DMS153 treated with DMSO at 0.1 percent for 48 hours (cell line): ENCODE measurements around the gene TANGO6.
A peak's percentile ranks its signal among the peaks of the same experiment; 100 is the strongest.
"Not testable (repeated sequence)": the region's sequence is repeated elsewhere in the genome, so short reads cannot be mapped to it uniquely, and the experiment has no call there.

Source experiments
- DNase-seq: peaks from one replicate; lab custom pipeline; 2025; ENCODE audit not compliant: unreplicated experiment; lab: John Stamatoyannopoulos, UW

The TANGO6 gene

DNA sequence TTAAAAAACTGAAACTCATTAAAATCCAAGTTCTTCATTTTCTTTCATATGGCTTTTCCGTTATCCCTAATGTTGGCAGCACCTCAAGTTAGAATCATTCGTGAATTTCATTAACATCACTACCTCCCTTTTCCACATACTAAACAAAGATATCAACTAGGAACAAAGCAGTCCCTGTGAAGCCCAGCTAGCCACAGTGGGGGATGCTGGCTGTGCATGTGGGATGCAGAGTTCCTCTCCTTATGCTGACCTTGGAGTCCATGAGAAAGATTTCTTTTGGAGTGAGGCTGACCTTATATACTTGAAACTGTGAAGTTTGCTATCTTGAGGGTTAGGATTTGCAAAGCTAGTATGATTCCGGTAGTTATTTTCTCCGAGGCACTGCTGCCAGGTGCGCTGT is 117.6 kb downstream of the TANGO6 start:
- DNase-seq = no peak

DNA sequence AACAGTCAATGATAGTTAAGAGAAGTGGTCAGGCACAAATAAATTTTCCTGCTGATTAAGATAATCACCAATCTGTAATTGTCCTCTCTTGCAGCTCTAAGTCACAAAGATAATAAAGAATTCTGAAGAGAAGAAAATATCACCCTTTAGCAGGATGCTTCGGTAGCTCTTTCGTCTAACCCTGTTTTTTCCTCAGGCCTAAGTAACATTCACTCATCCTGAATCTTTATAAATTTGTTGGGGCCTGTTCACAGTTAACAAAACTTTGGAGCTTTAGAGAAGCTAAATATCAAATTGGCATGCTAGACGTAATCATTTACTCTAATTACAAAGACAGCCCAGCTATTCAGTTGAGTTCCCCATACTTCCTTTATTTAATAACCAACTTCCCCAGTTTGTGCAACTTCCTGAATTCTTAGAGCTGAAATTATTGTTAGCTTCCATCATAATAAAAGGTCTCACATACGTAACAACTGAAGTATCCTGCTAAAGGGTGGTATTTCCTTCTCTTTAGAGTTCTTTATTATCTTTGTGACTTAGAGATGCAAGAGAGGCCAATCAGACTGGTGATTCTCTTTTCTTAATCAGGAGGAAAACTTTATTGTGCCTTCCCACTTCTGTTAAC is 118.6 kb downstream of the TANGO6 start:
- no peak for DNase-seq

DNA sequence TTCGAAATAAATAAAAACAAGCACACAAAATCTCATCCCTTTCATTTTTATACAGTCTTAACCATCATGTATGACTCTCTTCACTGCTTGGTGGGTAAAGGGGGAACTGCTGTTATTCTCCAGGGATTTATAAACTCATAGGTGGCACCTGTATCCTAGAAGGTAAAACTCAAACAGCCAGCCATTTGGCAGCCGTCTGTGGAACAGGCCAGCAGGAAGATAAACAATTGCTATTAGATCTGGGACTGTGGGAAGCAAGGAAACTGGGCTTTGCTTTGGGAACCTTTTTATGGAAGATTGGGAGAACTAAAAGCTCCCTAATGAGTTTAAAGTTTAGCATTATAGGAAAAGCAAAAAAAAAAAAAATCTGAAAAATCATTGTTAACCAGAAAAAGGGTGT is 126.0 kb downstream of the TANGO6 start:
- no peak for DNase-seq

DNA sequence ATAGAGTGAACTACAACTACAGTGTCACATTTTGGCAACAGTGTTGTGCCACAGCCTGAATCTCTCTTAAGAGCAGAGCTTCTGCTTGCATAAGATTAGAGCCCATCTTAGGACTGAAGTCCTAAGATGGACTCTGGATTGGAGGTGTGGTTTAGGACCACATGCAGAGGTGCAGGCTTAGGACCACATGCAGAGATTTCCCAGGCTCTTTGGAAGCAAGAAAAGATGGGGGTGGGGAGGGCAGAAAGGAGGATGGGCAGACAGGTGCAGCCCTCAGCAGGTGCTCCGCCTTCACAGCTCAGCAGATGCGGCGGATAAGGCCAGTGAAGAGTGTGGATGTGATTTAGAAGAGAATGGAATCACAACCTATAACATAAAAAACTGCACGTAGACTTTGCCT is 128.7 kb downstream of the TANGO6 start:
- DNase-seq = no peak

DNA sequence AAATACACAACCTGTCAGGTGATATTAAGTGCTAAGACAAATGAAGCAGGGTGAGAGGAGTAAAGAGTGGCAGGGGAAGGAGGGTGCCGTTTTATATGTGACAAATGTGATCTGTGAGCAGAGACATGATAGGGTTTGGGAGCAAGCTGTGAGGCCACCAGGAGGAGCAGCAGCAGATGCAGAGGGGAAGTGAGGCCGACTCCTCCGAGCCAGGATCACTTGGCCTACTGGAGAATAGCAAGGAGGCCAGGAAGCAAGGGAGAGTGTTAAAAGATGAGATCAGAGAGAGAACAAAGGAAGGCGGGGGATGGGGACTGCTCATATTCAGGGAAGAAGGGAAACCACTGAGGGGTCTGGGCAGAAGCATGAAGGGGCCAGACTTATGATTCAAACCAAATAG is 129.4 kb downstream of the TANGO6 start:
- peak; percentile 15 for DNase-seq

DNA sequence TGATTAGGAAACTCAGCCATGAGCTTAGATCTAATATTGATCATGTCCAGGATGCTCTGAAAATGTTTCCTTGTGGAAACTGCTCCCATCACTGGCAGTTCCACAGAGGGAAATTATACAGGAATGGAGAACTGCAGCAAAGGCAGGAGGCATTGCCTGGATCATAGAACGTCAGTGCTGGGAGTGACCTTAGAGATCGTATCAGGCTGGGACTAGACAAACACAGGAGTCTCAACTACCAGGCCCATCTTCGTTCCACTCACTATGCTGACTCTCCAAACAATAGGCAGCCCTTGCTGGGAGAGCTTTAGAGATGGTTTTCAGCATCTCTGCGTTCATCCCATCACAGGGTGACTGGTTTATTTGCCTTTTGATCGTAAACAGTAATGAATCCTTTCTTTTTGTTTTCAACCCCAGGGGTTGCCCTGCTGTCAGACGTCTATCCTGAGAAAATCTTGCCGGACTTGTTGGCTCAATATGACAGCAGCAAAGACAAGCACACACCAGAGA is 130.3 kb downstream of the TANGO6 start:
- no peak for DNase-seq

DNA sequence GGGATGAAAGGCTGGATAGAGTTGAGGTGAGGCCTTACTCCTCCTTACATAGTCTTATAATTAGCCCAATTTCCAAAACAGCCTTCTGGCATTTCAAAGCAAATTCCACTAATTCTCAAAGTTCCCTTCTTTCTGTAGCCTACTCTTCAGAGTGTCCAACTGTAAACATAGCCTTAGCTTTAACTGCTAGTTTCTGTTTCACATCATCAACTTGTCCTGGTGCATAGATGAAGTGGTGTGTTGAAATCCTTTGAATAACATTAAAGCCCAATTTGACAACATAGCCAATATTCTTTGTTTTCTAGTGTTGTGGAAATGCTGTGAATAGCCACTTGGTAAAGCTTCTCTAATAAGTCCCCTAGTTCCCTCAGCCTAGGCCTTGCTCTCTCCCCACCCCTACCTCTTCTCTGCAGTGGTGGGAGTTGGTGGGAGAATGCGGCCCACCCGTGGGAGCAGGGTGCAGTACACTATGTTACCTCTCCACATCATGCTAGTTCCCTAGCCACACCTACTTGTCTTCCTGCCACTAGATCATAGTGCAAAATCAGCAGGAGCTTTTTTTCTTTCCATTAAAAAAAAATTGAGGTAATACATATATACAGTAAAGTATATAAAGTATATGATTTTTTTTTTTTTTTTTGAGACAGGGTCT is 135.1 kb downstream of the TANGO6 start:
- DNase-seq = no peak

DNA sequence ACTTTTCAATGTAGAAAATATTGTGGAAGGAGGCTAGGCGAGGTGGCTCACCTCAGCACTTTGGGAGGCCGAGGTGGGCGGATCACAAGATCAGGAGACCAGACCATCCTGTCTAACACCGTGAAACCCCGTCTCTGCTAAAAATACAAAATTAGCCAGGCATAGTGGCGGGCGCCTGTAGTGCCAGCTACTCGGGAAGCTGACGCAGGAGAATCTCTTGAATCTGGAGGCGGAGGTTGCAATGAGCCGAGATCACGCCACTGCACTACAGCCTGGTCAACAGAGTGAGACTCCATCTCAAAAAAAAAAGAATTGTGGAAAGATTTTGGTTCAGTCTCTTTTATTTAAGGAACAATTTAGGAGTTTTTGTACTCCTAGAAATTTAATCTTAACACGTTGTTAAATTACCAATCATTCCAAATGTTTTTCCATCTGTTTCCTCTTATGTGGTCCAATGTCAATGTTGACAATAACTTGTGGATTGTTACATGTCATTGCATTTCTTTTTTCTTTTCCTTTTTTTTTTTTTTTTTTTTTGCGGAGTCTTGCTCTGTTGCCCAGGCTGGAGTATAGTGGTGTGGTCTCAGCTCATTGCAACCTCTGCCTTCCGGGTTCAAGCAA is 137.5 kb downstream of the TANGO6 start:
- no peak for DNase-seq

DNA sequence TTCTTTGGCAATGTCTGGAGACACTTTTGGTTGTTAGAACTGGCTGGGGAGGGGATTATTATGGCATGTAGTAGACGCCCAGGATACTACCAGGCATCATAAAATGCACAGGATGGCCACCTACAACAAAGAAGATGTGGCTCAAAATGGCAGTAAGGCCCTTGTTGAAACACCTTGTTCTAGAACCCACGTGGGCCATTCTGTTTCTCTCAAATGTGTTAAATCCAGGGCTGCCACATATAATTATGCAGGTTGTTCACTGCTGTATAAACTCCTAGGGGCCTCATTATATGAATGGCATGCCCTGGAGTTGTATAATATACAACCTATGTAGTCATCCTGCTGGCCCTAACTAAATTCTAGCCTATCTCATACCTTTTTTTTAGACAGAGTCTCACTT is 138.6 kb downstream of the TANGO6 start:
- no peak for DNase-seq

DNA sequence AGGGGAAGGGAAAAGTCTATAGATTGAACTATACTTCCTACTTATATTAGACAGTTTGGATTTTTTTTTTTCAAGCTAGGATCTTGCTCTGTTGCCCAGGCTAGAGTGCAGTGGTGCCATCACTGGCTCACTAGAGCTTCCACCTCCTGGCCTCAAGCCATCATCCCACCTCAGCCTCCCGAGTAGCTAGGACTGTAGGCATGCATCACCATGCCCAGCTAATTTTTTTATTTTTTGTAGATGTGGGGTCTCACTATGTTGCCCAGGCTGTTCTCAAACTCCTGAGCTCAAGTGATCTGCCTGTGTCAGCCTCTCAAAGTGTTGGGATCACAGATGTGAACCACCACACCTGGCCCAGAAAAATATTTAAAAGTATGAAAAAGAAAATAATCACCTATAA is 141.1 kb downstream of the TANGO6 start:
- DNase-seq = no peak

DNA sequence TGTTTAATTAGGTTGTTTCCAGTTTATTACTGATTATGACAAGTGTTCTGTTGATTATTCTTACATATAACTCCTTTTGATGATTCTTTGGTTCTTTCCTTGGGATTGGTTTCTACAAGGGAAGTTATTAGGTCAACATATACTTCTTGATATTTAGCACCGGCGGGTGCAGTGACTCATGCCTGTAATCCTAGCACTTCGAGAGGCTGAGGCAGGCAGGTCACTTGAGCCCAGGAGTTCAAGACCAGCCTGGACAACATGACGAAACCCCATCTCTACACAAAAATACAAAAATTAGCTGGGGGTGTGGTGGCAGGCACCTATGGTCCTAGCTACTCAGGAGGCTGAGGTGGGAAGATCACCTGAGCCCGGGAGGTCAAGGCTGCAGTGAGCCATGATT is 141.9 kb downstream of the TANGO6 start:
- no peak for DNase-seq

DNA sequence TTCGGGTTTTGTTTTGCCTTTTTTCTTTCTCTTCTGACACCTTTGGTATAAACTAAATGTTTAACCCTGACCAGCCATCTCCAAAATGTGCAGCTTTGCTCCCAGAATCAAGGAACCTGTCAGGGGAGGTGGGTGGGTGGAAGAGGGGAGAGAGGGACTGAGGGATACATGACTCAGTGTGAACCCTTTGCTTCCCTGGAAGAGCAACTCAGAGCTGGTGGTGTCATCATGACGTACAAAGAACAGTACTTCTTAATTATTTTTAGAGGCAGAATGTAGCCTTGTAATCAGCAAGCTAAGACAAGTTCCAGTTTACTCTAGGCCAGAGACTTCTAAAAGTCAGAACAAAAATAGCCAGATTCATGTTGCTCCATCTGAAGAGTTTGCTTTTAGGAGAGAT is 142.5 kb downstream of the TANGO6 start:
- DNase-seq = no peak

DNA sequence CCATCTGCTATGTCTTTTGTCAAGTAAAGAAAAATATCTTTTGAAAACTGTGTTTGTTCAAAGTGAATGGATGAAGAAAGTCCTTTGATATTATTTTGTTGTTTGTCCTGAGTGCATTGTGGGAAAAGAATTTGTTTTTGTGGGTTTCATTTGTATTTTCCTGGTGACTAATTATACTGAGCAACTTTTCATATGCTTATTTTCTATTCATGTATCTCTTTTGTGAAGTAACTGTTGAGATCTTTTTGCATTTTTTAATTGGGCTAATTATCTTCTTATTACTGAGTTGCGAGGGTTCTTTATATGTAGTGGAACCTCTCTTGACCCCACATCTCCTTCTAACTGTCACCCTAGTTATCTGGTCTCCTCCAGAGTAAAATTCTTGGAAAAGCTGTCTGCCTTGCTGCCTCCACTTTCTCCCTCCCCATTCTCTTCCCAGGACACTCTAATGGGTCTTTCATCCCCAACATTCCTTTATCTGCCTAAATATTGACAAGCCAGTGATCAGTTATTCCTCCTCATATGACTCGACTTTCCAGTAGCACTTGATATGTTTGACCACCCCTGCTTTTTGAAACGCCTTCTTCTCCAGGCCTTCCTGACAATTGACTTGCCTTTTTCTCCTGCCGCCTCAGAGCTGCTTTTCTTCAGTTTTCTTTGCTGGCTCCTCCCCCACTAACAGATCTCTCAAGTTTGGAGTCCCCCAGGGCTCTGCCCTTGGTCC is 144.6 kb downstream of the TANGO6 start:
- no peak for DNase-seq

DNA sequence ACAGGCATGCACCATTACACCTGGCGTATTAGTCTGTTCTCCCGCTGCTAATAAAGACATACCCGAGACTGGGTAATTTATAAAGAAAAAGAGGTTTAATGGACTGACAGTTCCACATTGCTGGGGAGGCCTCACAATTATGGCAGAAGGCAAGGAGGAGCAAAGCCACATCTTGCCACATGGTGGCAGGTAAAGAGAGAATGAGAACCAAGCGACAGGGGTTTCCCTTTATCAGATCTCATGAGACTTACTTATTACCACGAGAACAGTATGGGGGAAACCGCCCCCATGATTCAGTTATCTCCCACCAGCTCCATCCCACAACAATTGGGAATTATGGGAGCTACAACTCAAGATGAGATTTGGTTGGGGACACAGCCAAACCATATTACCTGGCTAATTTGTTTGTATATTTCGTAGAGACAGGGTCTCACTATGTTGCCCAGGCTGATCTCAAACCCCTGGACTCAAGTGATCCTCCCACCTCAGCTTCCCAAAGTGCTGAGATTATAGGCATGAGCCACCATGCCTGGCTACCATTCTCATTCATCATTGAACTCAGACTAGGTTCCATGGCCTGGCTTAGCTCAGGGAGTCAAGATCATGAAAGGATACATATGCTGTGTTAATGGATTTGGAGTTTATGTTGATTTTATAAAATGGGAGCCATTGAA is 147.0 kb downstream of the TANGO6 start:
- DNase-seq = not testable (repeated sequence)

DNA sequence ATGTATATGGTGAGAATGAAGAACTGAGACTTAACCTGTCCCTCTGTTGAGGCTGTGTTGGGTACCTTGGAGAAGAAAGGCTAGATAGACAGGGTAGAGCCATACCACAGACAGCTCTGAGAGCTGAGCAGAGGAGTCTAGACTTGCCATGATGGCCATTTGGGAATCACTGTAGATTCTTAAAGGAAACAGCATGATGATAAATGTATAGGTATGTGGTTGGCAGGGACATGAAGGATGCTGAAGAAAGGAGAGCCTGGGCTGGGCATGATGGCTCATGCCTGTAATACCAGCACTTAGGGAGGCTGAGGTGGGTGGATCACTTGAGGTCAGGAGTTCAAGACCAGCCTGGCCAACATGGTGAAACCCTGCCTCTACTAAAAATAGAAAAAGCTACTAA is 147.7 kb downstream of the TANGO6 start:
- no peak for DNase-seq

DNA sequence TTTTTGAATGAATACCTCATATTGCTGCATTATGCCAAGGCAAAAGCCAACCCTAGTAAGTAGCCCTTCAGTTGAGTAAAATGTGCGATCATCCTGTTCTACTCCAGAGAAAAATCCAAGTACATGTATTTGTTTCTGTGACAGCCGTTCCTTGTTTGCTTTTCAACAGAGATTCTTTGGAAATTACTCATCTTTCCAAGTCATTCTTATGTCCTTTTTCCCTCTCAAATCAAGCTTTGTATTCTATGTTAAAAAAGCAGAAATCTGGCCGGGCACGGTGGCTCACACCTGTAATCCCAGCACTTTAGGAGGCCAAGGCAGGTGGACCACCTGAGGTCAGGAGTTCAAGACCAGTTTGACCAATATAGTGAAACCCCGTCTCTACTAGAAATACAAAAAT is 149.2 kb downstream of the TANGO6 start:
- DNase-seq = no peak

DNA sequence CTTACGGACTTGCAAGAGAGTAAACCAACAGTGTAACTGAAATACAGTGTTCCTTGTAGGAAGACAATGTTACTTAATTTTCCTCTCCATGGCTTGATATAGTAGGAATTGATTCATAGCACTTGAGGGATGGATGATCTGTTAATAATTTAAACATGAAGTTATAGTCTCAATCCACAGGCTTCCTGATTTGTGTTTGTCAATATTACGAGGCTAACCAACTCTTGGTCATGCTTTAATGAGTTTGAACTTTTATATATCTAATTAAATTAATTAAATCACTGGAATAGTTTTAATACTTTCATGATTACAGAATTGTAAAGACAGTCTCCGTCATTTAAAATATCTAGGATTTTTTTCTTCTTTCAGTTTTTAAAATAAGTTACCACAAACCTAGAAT is 150.1 kb downstream of the TANGO6 start:
- no peak for DNase-seq

DNA sequence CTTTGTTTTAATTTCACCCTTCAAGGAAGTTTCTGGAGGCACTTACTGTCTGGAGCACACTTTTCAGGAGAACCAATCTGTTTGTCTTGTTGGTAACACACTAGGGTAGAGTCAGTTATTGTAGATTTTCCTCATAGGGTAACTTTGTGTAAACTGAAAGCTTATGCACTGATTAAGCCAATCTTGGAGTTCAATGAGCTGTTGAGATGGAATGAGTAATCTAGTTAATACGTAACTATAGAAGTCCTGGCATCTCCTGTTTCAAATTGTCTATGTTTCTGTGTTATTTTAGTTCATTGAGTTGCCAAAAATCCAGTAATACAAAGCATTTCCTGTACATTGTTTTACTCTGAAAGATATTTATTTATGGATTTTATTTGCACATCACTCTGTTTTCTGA is 150.6 kb downstream of the TANGO6 start:
- DNase-seq = no peak

DNA sequence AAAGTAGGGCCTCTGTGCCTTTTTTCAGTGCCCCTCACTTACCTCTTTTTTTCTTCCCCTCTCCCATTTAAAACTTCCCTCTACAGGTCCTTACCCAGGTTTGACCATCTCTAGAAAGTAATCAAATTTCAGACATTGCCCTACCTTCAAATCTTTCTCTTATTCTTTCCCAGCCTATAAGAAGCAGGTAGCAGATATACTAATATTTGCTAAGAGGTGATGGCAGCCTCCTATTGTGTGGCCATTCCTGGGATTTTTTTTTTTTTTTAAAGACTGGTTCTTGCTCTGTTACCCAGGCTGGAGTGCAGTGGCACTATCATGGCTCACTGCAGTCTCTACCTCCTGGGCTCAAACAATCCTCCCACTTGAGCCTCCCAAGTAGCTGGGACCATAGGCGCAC is 151.0 kb downstream of the TANGO6 start:
- DNase-seq = no peak

DNA sequence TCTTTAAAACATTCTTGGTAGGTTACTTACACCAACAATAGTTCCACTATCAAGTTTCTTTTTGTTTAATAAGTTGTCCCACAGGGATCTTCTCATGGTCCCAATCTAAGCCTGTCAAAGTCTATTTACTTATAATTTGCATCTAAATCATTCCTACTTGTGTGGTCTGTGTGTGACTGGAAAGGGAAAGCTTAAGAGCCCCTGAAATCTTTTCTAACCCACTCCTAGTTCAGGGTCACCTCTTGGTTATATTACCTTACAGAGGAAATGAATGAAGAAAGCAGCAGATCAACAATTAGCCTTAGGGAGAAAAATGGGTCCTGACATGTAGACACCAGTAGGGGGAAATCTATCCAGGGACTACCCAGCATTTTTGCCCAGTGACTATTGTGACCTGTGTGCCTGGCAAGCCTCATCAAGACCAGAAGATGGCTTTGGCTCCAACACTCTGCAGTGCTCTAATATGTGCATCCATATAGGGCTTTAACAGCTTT is 151.7 kb downstream of the TANGO6 start:
- no peak for DNase-seq

DNA sequence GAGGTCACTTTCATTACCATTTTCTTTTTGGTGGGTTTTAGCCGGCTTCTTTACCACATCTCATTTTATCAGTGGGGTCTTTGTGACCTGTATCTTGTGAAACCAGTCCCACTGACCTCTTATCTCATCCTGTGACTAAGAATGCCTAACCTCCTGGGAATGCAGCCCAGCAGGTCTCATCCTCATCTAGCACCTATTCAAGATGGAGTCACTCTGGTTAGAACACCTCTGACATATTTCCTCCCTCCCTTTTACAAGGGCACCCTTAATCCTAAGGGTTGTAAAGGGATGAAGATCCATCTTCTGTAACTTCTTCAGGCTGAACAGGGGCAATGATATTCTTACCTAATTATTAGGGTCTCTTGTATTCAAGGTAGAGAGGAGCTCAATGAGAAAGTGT is 154.2 kb downstream of the TANGO6 start:
- DNase-seq = no peak
